Kidney epithelial cell (primary cell): ENCODE measurements around the gene KCTD2. TPM values are rescaled to one million over a fixed set of nuclear protein-coding genes. Genes with fewer than 3 reads are reported as not detected.

Experiments used
- DNase-seq: peaks from one replicate; pipeline ENCODE4 v3.0.0-alpha.2; 2010; ENCODE audit warnings: low read depth
- H3K27me3 ChIP-seq: 2 replicates; pipeline ENCODE4 v1.6.0; 2011; ENCODE audit warnings: low read length; ENCODE audit not compliant: control insufficient read depth, insufficient read depth
- H3K36me3 ChIP-seq: 2 replicates; pipeline ENCODE4 v1.5.1; 2011; ENCODE audit warnings: low read length; ENCODE audit not compliant: control insufficient read depth, insufficient read depth
- H3K4me3 ChIP-seq: 2 replicates; pipeline ENCODE4 v1.5.1; 2011; ENCODE audit warnings: low read depth, mild to moderate bottlenecking, control low read depth, low read length
- total RNA-seq: library from RNA; depleted of rRNA; stranded (reverse); fragments of >200 nt; gene quantifications from 2 replicates; pipeline ENCODE4 v1.2.3, GENCODE V29; 2015
- TF ChIP-seq, protein P1 (sequence below): IDR thresholded peaks from 2 replicates; pipeline ENCODE4 v1.5.1; 2011; ENCODE audit warnings: mild to moderate bottlenecking, moderate library complexity, low read length, control low read depth, inconsistent platforms; ENCODE audit not compliant: insufficient read depth, poor library complexity, severe bottlenecking

The KCTD2 gene, protein sequence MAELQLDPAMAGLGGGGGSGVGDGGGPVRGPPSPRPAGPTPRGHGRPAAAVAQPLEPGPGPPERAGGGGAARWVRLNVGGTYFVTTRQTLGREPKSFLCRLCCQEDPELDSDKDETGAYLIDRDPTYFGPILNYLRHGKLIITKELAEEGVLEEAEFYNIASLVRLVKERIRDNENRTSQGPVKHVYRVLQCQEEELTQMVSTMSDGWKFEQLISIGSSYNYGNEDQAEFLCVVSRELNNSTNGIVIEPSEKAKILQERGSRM
- total RNA-seq: 15.6 and 19.2 TPM in 2 replicates

- H3K36me3 ChIP-seq: peaks cover 1% of the 10 kb centered on the region
Measured at GRCh38 chr17:75046407-75047289, at the start of gene KCTD2, which contains the start of gene ATP5PD. Gene KCTD2, plus strand, starts transcription at chr17:75047225. Its CDS starts 26 bp downstream, at chr17:75047251. Gene ATP5PD, minus strand, starts transcription at chr17:75046969. Its CDS starts 4,319 bp downstream, at chr17:75042650.

DNA sequence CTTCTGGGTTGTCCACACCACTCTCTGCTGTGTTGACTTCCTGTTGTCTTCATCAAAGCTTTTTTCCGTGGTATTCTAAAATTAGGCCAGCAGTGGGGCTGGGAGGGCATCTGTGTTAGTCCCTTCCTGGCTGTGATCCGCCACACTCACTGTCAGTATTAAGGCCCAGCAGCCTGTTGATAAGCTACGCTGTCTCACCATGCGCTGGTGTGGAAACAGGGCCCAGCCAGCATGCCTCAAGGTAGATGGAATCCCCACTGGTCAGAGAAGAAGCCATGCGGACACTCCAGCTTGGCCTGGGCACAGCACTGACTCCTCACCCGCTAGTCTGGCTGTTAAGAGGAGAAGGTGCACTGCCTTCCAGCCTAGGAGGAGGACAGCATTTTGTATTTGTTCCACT lies 48.2 kb upstream of the KCTD2 start:
- Histone ChIP-seq H3K36me3 (no peaks in the 10 kb centered on the region), H3K4me3 (no peak overlapping the region), H3K27me3 (no peaks in the 10 kb centered on the region)
- TF ChIP-seq, protein P1, sequence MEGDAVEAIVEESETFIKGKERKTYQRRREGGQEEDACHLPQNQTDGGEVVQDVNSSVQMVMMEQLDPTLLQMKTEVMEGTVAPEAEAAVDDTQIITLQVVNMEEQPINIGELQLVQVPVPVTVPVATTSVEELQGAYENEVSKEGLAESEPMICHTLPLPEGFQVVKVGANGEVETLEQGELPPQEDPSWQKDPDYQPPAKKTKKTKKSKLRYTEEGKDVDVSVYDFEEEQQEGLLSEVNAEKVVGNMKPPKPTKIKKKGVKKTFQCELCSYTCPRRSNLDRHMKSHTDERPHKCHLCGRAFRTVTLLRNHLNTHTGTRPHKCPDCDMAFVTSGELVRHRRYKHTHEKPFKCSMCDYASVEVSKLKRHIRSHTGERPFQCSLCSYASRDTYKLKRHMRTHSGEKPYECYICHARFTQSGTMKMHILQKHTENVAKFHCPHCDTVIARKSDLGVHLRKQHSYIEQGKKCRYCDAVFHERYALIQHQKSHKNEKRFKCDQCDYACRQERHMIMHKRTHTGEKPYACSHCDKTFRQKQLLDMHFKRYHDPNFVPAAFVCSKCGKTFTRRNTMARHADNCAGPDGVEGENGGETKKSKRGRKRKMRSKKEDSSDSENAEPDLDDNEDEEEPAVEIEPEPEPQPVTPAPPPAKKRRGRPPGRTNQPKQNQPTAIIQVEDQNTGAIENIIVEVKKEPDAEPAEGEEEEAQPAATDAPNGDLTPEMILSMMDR: no peak
- DNase-seq: no peak

More at GRCh38 chr17:75046407-75047289, at the start of gene KCTD2, which contains the start of gene ATP5PD:
- DNase-seq: peak; percentile 82
- no peaks in the 10 kb centered on the region for H3K27me3 ChIP-seq
- TF ChIP-seq, protein P1: no peak
- H3K4me3 ChIP-seq: peak within 1 kb of the TSS; percentile 100

DNA sequence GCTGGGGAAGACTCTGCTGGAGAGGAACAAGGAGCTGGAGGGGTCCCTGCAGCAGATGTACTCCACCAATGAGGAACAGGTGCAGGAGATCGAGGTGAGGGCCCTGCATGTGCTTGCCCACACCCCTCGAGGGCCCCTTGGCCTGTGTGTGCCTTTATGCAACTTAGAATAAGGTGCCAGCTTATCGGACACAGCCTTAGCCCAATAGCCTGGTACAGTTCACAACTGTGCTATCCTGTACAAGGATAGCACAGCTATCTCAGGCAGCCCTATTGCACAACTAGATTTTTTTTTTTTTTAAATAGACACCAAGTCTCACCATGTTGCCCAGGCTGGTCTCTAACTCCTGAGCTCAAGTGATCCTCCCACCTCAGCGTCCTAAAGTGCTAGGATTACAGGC lies 47.5 kb upstream of the KCTD2 start:
- no peaks in the 10 kb centered on the region for H3K36me3 ChIP-seq
- TF ChIP-seq, protein P1: no peak
- H3K4me3 ChIP-seq: no peak overlapping the region
- no peaks in the 10 kb centered on the region for H3K27me3 ChIP-seq
- DNase-seq: no peak

DNA sequence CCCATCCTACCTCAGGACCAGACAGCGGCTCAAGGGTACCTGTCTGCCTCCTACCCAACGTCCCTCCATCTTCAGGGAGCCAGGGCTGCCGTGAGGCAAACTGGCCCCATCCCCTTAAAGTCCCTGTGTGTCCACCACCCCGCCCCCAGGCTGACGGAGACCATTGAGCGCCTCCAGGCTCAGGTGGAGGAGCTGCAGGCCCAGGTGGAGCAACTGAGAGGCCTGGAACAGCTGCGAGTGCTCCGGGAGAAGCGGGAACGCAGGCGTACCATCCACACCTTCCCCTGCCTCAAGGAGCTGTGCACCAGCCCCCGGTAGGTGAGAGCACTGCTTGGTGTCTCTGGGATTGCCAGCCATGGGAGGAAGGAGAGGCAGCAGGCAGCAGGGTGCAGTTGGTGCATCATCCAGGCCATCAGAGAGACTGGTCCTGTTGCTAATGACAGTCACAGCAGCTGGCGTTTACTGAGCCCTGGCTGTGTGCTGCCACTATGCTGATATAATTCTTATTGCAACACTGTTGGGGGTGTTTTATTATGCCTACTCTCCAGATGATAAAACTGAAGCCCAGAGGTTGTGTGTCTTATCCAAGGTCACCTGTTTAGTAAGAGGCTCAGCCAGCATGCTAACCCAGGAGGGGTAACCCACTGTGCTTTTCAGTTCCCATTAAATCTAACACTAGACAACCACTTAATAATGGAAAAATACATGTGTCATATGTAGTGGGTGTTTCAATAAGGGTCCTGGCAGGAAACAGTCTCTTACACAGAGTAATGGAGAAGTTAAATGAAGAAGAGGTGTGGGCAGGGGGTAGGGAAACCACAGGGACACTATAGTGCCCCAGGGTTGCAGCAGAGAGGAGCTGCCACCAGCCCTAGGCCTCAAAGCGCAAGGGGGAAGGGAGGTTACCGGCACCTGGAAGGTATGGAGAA lies 44.8 kb upstream of the KCTD2 start:
- TF ChIP-seq, protein P1: no peak
- no peaks in the 10 kb centered on the region for H3K36me3 ChIP-seq
- no peak for DNase-seq
- H3K27me3 ChIP-seq: no peaks in the 10 kb centered on the region
- H3K4me3 ChIP-seq: no peak overlapping the region

DNA sequence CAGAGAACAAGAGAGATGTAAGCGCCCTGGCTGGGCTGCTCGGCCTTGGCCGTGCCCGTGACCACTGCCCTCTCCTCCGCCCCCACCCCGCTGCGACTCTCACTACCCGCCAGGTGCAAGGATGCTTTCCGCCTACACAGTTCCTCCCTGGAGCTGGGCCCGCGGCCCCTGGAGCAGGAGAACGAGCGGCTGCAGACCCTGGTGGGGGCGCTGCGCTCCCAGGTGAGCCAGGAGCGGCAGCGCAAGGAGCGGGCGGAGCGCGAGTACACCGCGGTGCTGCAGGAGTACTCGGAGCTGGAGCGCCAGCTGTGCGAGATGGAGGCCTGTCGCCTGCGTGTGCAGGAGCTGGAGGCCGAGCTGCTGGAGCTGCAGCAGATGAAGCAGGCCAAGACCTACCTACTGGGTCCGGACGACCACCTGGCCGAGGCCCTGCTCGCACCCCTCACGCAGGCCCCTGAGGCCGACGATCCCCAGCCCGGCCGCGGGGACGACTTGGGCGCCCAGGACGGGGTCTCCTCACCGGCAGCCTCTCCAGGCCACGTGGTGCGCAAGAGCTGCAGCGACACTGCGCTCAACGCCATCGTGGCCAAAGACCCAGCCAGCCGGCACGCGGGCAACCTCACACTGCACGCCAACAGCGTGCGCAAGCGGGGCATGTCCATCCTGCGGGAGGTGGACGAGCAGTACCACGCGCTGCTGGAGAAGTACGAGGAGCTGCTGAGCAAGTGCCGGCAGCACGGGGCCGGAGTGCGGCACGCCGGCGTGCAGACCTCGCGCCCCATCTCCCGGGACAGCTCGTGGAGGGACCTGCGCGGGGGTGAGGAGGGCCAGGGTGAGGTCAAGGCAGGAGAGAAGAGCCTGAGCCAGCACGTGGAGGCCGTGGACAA lies 43.7 kb upstream of the KCTD2 start:
- H3K4me3 ChIP-seq: no peak overlapping the region
- no peaks in the 10 kb centered on the region for H3K36me3 ChIP-seq
- TF ChIP-seq, protein P1: no peak
- no peaks in the 10 kb centered on the region for H3K27me3 ChIP-seq
- DNase-seq: no peak
